AG08395 (cell line): Measurements from ENCODE around the gene IRF8.
"Not testable (repeated sequence)": the region's sequence is repeated elsewhere in the genome, so short reads cannot be mapped to it uniquely, and the experiment has no call there.

Experiments used
- DNase-seq: peaks from one replicate; pipeline ENCODE4 v3.0.0; 2012; ENCODE audit warnings: mixed read lengths, low spot score

The IRF8 gene

DNA sequence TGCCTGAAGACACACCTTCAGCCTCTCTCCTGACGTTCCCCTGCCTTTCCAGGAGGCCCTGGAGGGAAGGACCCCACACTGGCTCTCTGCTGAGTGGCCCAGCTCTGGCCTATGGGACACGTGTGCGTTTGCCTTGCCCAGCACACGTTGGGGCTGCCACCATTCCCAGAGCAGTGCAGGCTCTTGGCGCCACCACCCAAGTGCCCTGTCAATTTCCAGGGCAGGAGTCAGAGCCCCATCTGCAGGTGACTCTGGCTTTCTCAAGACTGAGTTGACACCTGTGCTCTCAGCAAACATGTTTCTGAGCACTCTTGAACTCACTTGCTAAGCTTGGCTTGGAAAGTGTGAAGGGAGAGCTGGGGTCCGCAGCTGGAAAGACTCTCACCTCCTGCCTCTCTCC is 4.7 kb upstream of the IRF8 start:
- DNase-seq, result no peak

DNA sequence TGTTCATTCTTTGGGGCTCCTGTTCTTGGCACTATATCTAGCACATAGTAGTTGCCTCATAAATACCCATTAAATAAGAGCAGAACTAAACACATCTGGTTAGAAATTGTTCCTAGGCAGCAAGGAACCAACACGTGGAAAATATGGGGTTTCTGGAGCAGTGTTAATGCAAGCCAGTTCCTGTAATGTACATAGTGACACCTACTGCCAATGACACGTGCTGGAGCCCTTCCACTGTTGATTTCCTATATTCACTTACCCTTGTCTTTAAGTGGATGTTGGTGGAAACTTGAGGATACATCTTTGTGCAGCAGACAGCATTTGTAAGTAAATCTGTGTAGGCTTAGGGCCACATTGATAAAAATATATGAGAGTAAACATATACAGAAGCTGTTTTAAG is 1.6 kb upstream of the IRF8 start:
- no peak for DNase-seq

GRCh38 chr16:85899444-85899843 is 482 bp downstream of the IRF8 start:
- no peak for DNase-seq

- DNase-seq, result no peak
Measured at GRCh38 chr16:85900027-85900792, 1.2 kb downstream of the IRF8 start.

- no peak for DNase-seq
Measured at GRCh38 chr16:85901110-85901509, 2.1 kb downstream of the IRF8 start.

DNA sequence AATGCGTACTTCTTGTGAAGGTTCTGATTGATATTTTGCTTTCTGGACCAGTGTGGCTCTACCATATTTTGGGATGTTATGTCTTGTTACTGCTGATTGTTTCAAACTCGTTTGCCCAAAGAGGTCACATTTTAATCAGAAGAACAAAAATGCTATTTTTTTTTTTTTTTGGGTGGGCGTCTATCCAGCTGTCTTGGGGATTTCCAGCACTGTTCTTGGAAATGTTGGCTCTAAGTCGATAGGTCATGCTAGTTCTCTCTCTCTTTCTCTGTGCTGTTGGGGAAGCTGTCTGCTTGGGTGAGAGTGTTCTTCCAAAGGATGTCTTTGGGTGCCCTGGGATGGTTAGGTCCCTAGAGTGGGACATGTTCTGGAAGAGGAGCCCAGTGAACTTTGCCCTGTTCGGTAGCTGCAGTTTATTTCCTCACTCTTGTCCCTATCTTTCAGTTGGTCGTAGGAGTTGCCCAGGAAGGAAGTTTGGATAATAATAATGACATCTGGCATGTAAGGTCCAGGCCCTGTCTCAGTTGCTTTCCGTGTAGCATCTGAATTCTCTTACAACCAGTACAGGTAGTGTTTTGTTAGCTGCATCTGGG is 2.9 kb downstream of the IRF8 start:
- DNase-seq, result no peak

- no peak for DNase-seq
Measured at GRCh38 chr16:85902366-85903155, 3.6 kb downstream of the IRF8 start.

DNA sequence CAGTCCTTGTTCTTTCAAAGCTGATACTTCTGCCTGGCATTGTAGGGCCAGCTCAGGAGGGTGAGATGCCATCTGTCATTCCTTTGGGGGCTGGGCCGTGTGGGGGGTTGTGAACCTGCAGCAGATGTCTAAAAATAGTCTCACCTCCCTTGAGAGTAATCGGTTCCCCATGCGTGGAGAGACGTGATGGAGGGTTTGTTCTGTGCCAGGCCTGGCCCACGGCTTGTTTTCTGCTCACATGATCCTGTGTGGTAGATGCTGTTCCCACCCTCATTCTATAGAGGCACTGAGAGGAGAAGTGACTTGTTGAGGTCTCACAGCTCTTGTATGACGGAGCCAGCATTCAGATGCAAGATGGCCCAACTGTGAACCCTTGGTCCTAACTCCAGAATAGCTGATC is 4.6 kb downstream of the IRF8 start:
- DNase-seq, result no peak

- DNase-seq, result no peak
Measured at GRCh38 chr16:85905110-85906095, 6.4 kb downstream of the IRF8 start.

DNA sequence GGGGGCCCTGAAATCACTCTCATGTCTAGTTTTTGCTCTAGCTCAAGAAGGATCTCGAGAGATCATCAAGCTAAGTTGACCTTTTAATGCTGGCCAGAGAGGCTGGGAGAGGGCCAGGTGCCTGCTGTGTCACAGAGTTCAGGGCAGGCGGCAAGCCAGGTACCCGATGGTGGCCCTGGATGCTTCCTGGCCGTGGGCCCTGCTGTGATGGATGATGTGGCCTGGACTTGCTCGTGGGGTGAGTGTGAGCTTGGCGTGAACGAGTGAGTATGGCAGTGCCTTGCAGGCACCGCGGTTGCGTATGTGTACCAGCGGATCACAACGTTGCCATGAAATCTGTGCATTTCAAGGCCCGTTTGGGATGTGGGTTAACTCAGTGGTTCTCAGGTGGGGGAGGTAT is 7.4 kb downstream of the IRF8 start:
- DNase-seq, result no peak

DNA sequence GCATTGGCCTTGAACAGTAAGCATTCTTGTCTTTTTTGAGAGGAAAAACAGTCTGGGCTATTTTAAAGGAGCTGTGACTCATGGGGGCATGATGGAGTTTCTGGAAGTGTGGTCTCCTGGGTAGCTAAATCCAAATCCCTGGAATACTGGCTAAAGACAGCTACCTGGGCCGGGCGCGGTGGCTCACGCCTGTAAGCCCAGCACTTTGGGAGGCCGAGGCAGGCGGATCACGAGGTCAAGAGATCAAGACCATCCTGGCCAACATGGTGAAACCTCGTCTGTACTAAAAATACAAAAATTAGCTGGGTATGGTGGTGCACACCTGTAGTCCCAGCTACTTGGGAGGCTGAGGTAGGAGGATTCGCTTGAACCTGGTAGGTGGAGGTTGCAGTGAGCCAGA is 8.3 kb downstream of the IRF8 start:
- not testable (repeated sequence) for DNase-seq

- no peak for DNase-seq
Measured at GRCh38 chr16:85908444-85908843, 9.5 kb downstream of the IRF8 start.

DNA sequence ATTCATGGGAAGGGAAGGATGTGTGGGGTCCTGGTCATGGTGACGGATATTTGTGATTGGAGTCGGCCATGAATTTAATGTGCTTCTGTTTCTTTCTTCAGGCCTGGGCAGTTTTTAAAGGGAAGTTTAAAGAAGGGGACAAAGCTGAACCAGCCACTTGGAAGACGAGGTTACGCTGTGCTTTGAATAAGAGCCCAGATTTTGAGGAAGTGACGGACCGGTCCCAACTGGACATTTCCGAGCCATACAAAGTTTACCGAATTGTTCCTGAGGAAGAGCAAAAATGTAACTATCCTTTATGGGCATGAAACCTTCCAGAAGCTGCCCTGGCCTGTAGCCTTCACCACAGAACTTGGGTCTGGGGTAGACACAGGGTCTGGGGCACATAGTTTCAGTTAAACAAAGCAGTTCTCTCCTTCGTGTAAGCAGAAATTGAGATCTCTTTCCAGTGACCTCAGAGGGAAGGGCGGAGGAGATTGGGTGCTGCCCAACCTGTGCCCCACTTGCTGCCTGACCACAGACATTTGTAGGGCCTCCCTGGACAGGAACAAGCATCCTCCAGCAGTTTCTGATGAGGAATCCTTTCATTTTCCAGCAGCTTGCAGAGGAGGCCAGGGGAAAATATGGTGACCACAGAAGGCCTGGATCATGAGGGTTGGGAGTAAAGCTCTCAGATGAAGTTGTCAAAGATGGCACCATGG is 10.1 kb downstream of the IRF8 start:
- no peak for DNase-seq

DNA sequence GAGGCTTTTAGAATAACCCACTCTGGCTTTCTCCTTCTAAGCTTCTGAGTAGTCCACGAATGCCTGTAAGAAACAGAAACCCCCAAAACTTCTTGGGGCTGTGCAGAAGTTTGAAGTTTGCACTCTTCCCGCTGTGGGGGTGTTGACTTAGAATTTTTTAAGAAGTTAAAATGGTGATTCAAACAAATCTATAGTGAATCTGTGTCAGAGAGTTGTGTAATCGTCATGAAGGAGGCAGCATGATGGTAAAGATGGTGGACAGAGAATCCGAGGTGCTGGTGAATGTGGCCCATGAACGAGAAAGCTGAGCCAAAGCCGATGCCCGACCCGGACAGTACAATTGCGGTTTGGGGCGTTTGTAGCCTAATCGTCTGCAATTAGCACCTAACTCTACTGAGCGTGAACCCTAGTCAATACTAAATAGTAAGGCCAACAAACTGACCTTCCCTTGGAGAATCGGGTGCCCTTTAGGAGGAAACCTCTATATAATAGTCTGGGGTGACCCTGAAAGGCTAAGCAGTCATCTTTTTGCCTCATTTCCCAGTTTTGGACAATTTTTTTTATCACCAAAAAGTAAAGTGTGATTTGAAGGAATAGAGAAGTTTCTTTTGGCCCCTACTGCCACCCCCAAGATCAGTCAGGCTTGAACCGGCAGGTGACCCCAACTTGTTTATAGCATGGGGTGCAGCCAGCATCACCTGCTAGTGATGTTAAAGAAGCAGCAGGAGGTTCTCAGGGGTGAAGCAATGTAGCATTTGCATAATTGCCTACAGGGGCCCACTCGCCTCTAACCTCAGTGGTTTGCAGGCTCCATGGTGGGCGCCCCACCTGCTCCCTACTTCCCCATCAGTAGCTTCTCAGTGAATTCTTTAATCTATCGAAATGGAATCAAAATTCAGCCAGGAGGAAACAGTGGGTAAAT is 11.2 kb downstream of the IRF8 start:
- DNase-seq, result no peak

GRCh38 chr16:85910854-85911247 is 11.9 kb downstream of the IRF8 start:
- no peak for DNase-seq

DNA sequence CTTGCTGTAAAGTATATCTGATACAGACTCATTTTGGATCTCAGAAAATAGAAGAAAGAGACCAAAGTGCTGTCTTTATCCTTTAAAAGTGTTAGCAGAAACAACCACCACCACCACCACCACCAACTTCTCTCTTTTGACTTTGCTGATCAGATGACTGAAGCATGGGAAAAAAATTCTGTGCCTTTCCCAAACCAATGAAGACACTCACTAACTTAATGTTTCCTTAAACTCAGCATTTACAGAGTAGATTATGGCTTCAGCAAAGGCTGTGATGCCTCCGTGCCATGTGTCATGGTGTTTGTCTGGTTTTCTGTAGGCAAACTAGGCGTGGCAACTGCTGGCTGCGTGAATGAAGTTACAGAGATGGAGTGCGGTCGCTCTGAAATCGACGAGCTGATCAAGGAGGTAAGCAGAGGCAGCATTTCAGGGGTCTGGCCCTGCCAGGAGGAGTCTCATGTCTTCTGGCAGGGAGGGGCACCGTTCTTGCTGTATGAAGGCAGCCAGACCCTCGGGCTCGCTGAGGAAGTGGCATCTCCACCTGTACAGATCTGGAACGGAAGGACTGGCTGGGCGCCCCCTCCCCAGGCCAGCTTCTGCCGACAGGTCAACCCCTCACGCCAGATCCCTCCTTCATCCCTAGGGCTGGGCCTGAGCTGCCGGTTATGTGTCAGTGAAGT is 12.4 kb downstream of the IRF8 start:
- no peak for DNase-seq

DNA sequence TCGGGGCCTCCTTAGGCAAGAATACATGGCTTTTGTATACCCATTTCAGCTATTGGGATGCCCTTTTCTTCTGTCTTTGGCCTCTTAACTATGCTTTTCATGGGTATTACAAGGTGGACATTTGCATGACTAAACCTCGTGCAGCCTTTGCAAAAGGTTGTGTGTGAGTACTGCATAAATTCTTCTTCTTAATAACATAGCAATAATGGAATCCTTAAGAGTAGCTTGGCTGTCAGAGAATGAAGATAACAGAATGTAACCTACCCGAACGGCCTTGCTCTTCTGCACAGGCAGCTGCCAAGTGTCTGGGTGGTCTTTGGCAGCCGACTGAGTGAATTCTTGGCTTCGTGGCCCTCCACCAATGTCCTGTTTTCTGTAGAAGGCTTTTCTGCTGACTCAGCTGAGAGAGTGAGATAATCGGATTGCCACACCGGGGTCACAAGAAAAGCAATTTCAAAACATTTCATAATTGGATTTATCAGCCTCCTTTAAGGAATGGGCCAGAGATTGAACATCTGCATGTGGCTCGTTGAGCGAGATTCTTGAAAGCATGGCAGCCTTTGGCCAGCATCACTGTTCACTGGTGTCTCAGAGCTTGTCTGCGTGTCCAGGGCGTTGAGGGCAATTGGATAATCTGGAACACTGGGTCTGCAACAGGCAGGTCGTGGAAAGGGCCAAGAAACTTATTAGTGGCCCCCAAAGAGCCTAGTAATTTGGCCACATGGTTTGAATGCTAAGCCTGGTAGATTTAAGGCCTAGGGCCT is 13.4 kb downstream of the IRF8 start:
- no peak for DNase-seq

DNA sequence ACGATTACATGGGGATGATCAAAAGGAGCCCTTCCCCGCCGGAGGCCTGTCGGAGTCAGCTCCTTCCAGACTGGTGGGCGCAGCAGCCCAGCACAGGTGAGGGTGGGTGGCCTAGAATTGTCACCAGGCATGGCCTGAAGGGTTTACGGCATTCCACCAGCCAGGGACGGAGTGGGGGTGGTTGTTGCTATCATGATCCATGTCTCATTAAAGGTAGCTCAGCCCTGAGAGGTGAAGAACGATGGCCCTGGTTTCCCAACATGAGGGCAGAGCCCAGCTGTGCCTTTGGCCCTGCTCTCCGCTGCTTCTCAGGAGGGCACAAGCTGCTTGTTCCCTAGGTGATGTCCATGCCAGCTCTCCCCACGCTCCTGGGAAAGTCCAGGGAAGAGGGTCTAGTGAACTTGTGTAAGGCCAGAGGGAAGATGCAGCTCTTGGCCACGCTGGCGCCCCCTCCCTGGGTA is 14.2 kb downstream of the IRF8 start:
- no peak for DNase-seq
